ENCODE data around the gene PLS1. TPM values are rescaled to one million over a fixed set of nuclear protein-coding genes. Genes with fewer than 3 reads are reported as not detected.

The PLS1 gene
- total RNA-seq, 2 donors from 2014 or later = 6.4 to 7.0 TPM

DNA sequence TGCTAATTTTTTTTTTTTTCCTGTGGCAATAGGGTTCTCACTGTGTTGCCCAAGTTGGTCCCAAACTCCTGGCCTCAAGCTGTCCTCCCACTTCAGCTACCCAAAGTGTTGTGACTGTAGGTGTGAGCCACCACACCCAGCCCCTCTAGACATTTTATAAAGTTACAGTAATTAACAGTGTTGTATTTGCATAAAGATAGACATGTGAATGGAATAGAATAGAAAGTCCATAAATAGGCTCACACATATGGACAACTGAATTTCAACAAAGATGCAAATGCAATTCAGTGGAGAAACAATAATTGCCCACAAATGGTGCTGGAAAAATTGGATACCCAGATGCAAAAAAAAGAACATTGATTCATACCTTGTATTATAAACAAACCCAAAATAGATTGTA lies 39.9 kb downstream of the PLS1 start:
- Histone ChIP-seq H3K4me3 (no peak overlapping the region), H3K36me3 (no peaks in the 10 kb centered on the region), H3K27me3 (replicated peaks; ENCODE audit: insufficient read depth) (no peaks in the 10 kb centered on the region), H3K27ac (no peak overlapping the region), H3K9me3 (no peaks in the 10 kb centered on the region), H3K4me1 (replicated peaks) (no peaks in the 10 kb centered on the region)
- no peak for DNase-seq (ENCODE audit: low spot score)
- TF ChIP-seq POLR2A (IDR thresholded peaks at IDR 0.05) (no peak), POLR2AphosphoS5 (IDR thresholded peaks at IDR 0.05) (no peak)
- TF ChIP-seq, protein P1, sequence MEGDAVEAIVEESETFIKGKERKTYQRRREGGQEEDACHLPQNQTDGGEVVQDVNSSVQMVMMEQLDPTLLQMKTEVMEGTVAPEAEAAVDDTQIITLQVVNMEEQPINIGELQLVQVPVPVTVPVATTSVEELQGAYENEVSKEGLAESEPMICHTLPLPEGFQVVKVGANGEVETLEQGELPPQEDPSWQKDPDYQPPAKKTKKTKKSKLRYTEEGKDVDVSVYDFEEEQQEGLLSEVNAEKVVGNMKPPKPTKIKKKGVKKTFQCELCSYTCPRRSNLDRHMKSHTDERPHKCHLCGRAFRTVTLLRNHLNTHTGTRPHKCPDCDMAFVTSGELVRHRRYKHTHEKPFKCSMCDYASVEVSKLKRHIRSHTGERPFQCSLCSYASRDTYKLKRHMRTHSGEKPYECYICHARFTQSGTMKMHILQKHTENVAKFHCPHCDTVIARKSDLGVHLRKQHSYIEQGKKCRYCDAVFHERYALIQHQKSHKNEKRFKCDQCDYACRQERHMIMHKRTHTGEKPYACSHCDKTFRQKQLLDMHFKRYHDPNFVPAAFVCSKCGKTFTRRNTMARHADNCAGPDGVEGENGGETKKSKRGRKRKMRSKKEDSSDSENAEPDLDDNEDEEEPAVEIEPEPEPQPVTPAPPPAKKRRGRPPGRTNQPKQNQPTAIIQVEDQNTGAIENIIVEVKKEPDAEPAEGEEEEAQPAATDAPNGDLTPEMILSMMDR (IDR thresholded peaks at IDR 0.05) = no peak
- intact Hi-C loops (cut with DNase I) = no loop called here

- Histone ChIP-seq H3K9me3 (no peaks in the 10 kb centered on the region), H3K4me1 (replicated peaks) (no peaks in the 10 kb centered on the region), H3K27ac (no peak overlapping the region), H3K36me3 (no peaks in the 10 kb centered on the region), H3K4me3 (no peak overlapping the region), H3K27me3 (replicated peaks; ENCODE audit: insufficient read depth) (no peaks in the 10 kb centered on the region)
- intact Hi-C loops (cut with DNase I) = no loop called here
- TF ChIP-seq POLR2AphosphoS5 (IDR thresholded peaks at IDR 0.05) = no peak
- no peak for TF ChIP-seq POLR2A (IDR thresholded peaks at IDR 0.05)
- TF ChIP-seq, protein P1 (IDR thresholded peaks at IDR 0.05) = no peak
- WGBS = 89% methylated on average over 6 of the region's 6 CpGs
- DNase-seq (ENCODE audit: low spot score) = no peak
Observed at GRCh38 chr3:142636664-142637063, 40.5 kb downstream of the PLS1 start.

GRCh38 chr3:142638291-142638690 lies 42.1 kb downstream of the PLS1 start:
- WGBS = 69% methylated on average over 2 of the region's 2 CpGs
- no peak for TF ChIP-seq POLR2AphosphoS5 (IDR thresholded peaks at IDR 0.05)
- no peak for TF ChIP-seq POLR2A (IDR thresholded peaks at IDR 0.05)
- TF ChIP-seq, protein P1 (IDR thresholded peaks at IDR 0.05) = no peak
- intact Hi-C loops (cut with DNase I) = no loop called here
- no peaks in the 10 kb centered on the region for H3K4me1 ChIP-seq (replicated peaks)
- no peaks in the 10 kb centered on the region for H3K36me3 ChIP-seq
- no peak for DNase-seq (ENCODE audit: low spot score)
- no peaks in the 10 kb centered on the region for H3K27me3 ChIP-seq (replicated peaks; ENCODE audit: insufficient read depth)
- H3K4me3 ChIP-seq = no peak overlapping the region
- no peak overlapping the region for H3K27ac ChIP-seq
- H3K9me3 ChIP-seq = no peaks in the 10 kb centered on the region

GRCh38 chr3:142641504-142641903 lies 45.3 kb downstream of the PLS1 start:
- 84% methylated on average over 3 of the region's 3 CpGs for WGBS
- intact Hi-C loops (cut with DNase I) = no loop called here
- Histone ChIP-seq H3K4me1 (replicated peaks) (no peaks in the 10 kb centered on the region), H3K27me3 (replicated peaks; ENCODE audit: insufficient read depth) (no peaks in the 10 kb centered on the region), H3K36me3 (no peaks in the 10 kb centered on the region), H3K27ac (no peak overlapping the region), H3K4me3 (no peak overlapping the region), H3K9me3 (no peaks in the 10 kb centered on the region)
- TF ChIP-seq, protein P1 (IDR thresholded peaks at IDR 0.05) = no peak
- TF ChIP-seq POLR2A (IDR thresholded peaks at IDR 0.05) = no peak
- TF ChIP-seq POLR2AphosphoS5 (IDR thresholded peaks at IDR 0.05) = no peak
- no peak for DNase-seq (ENCODE audit: low spot score)

DNA sequence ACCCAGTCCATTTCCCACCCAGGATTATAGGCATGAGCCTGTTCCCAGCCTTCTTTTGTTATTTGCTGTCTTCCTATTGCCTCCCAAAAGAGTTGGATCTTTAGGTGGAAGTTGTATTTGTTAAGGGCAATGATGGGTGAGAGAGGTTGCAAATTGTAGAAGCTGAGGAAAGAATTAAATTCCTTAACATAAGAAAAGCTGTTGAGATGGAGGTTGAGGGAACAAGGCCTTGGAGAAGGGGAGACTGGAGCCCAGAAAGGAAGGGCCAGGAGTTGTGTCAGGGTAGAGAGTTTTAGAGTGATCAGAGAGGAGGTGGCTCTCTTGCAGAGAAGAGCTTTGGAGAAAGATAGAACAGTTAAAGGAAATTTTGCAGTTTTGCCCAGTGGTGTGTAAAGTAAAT lies 46.8 kb downstream of the PLS1 start:
- H3K4me1 ChIP-seq (replicated peaks) = no peaks in the 10 kb centered on the region
- H3K9me3 ChIP-seq = no peaks in the 10 kb centered on the region
- intact Hi-C loops (cut with DNase I) = no loop called here
- no peaks in the 10 kb centered on the region for H3K36me3 ChIP-seq
- H3K4me3 ChIP-seq = no peak overlapping the region
- TF ChIP-seq POLR2A (IDR thresholded peaks at IDR 0.05) (no peak), POLR2AphosphoS5 (IDR thresholded peaks at IDR 0.05) (no peak)
- TF ChIP-seq, protein P1 (IDR thresholded peaks at IDR 0.05) = no peak
- H3K27me3 ChIP-seq (replicated peaks; ENCODE audit: insufficient read depth) = no peaks in the 10 kb centered on the region
- H3K27ac ChIP-seq = no peak overlapping the region
- DNase-seq (ENCODE audit: low spot score) = no peak
